CD4-positive, alpha-beta memory T cell (primary cell): ENCODE results near the gene SKAP2. TPM values are rescaled to one million over a fixed set of nuclear protein-coding genes. Genes with fewer than 3 reads are reported as not detected.

Experiments
- CTCF ChIA-PET: fragments of 350-600 bp; sonication (Branson Sonifier 250); formaldehyde crosslinking; loops from one replicate; lab custom pipeline; 2021; ENCODE audit warnings: inconsistent platforms; ENCODE audit not compliant: partially characterized antibody; lab: Charles Lee
- POLR2A ChIA-PET: fragments of 350-600 bp; sonication (Branson Sonifier 250); formaldehyde crosslinking; loops from one replicate; lab custom pipeline; 2021; ENCODE audit not compliant: partially characterized antibody; lab: Charles Lee
- DNase-seq, 5 donors: peaks; one replicate each; pipeline versions ENCODE4 v3.0.0 to v3.0.0-alpha.2; 2020 to 2022; ENCODE audit warnings: mixed read lengths in 1 of 5
- H3K27ac ChIP-seq: one replicate; pipeline ENCODE4 v1.7.0; 2013; ENCODE audit warnings: low read depth, low read length
- H3K27me3 ChIP-seq: 2 replicates; pipeline ENCODE4 v1.7.0; 2013; ENCODE audit warnings: mild to moderate bottlenecking, low read length, moderate library complexity; ENCODE audit not compliant: insufficient read depth
- H3K36me3 ChIP-seq: 2 replicates; pipeline ENCODE4 v1.7.0; 2013; ENCODE audit warnings: mild to moderate bottlenecking, low read length, moderate library complexity; ENCODE audit not compliant: insufficient read depth
- H3K4me1 ChIP-seq: 2 replicates; pipeline ENCODE4 v1.7.0; 2013; ENCODE audit warnings: mild to moderate bottlenecking, low read length, moderate library complexity; ENCODE audit not compliant: insufficient read depth
- H3K4me3 ChIP-seq, 2 donors: one replicate each; pipeline ENCODE4 v1.7.0; 2013; ENCODE audit warnings: low read length in 2 of 2, mild to moderate bottlenecking in 1 of 2
- H3K9me3 ChIP-seq, 2 donors: one replicate each; pipeline ENCODE4 v1.7.0; 2013; ENCODE audit warnings: low read length in 2 of 2, control low read depth in 1 of 2; ENCODE audit not compliant: control insufficient read depth in 1 of 2
- H3K27ac Mint-ChIP-seq, 7 donors: one replicate each; pipeline ENCODE4 v1.8.0; 2020 to 2021; ENCODE audit warnings: mixed read lengths in 7 of 7, mild to moderate bottlenecking in 6 of 7, inconsistent platforms in 3 of 7, moderate library complexity in 3 of 7
- H3K27me3 Mint-ChIP-seq, 2 donors: one replicate each; pipeline ENCODE4 v1.8.0; 2020 to 2021; ENCODE audit warnings: mixed read lengths in 2 of 2
- H3K36me3 Mint-ChIP-seq, 2 donors: one replicate each; pipeline ENCODE4 v1.8.0; 2020 to 2021; ENCODE audit warnings: mixed read lengths in 2 of 2, inconsistent platforms in 1 of 2, mild to moderate bottlenecking in 1 of 2
- H3K4me1 Mint-ChIP-seq, 4 donors: one replicate each; pipeline ENCODE4 v1.8.0; 2020 to 2021; ENCODE audit warnings: mixed read lengths in 4 of 4, mild to moderate bottlenecking in 1 of 4
- H3K4me3 Mint-ChIP-seq, 8 donors: one replicate each; pipeline ENCODE4 v1.8.0; 2020 to 2021; ENCODE audit warnings: mixed read lengths in 8 of 8, mild to moderate bottlenecking in 7 of 8, moderate library complexity in 6 of 8, inconsistent platforms in 3 of 8
- H3K9me3 Mint-ChIP-seq, 8 donors: one replicate each; pipeline ENCODE4 v1.8.0; 2020 to 2021; ENCODE audit warnings: mixed read lengths in 8 of 8, mild to moderate bottlenecking in 5 of 8, inconsistent platforms in 3 of 8, moderate library complexity in 1 of 8
- intact Hi-C: fragments of 100-400 bp; cut with micrococcal nuclease; formaldehyde crosslinking; loops from one replicate; pipeline ENCODE4 v1.15.1; 2023
- polyA plus RNA-seq, 2 donors: library from polyadenylated mRNA; unstranded; fragments of 300-500 nt; fragmentation: Illumina TruSeq; gene quantifications; one replicate each; pipeline ENCODE4 v1.2.3, GENCODE V29; 2021
- total RNA-seq, 2 experiments: library from RNA; stranded (reverse); gene quantifications; one replicate each; pipeline ENCODE4 v1.2.3, GENCODE V29; 2021

SKAP2 gene
- total and polyA plus RNA-seq, 4 experiments from 2014 or later, result 6.8 to 25.6 (median 11.3) TPM

GRCh38 chr7:26726051-26726450, 138.3 kb downstream of the SKAP2 start:
- no peak overlapping the region for H3K27ac Mint-ChIP-seq
- Histone ChIP-seq H3K9me3 (no peaks in the 10 kb centered on the region), H3K27me3 (no peaks in the 10 kb centered on the region), H3K4me1 (no peaks in the 10 kb centered on the region), H3K36me3 (no peaks in the 10 kb centered on the region), H3K4me3 (no peak overlapping the region), H3K27ac (no peak overlapping the region)
- POLR2A ChIA-PET, result no interaction called here
- intact Hi-C loops, result no loop called here
- peaks cover 0 to 8% of the 10 kb centered on the region in 2 donors for H3K36me3 Mint-ChIP-seq
- CTCF ChIA-PET, result no interaction called here
- H3K9me3 Mint-ChIP-seq, result no peaks in the 10 kb centered on the region
- no peak overlapping the region for H3K4me3 Mint-ChIP-seq
- DNase-seq, result no peak
- no peaks in the 10 kb centered on the region for H3K27me3 Mint-ChIP-seq
- no peaks in the 10 kb centered on the region for H3K4me1 Mint-ChIP-seq

DNA sequence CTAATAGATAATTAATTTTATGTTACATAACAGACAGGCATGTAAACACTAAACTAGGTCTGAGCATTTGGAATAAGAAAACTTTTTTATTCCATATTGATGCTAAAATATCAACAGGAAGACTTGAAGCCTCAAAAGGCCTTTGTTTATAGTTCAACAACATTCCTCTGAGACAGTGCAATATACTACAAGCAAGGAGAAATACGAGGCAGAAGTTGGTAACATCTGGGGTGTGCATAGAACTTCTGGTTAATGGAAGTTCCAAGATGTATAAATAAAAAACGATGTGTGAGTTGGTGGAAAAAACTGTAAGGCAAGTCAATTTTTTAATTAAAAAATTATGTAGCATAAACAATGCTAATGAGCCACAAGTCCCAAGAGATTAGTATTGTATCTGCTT, 139.6 kb downstream of the SKAP2 start:
- Mint-ChIP-seq H3K4me1 (no peaks in the 10 kb centered on the region), H3K27me3 (no peaks in the 10 kb centered on the region), H3K4me3 (no peak overlapping the region), H3K9me3 (no peaks in the 10 kb centered on the region), H3K27ac (no peak overlapping the region), H3K36me3 (peaks cover 0 to 14% of the 10 kb centered on the region in 2 donors)
- DNase-seq, result no peak
- Histone ChIP-seq H3K27ac (no peak overlapping the region), H3K4me3 (no peak overlapping the region), H3K9me3 (no peaks in the 10 kb centered on the region), H3K4me1 (no peaks in the 10 kb centered on the region), H3K27me3 (no peaks in the 10 kb centered on the region), H3K36me3 (no peaks in the 10 kb centered on the region)
- intact Hi-C loops, result no loop called here
- ChIA-PET POLR2A (no interaction called here), CTCF (no interaction called here)

DNA sequence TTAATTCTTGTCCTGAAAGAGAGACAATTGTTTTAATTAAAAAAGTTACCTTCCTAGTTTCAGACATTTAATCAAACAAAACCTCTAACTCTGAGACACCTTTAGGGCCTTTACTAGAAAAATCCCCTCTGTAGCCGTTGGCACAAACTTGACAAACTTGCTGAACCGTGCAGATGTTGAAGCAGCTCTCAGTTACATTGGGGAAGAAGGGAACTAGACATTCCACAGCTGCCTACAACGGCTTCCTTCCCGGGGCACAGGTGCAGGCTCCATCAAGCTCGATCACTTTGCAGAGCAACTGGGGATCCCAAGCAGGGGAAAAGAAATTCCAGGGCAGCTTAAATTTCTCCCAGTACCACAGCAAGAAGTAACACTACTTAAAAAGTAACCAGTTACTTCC, 141.3 kb downstream of the SKAP2 start:
- POLR2A ChIA-PET, result no interaction called here
- no peak overlapping the region for H3K4me3 Mint-ChIP-seq

GRCh38 chr7:26721450-26721849, 142.9 kb downstream of the SKAP2 start:
- no peak for DNase-seq
- Mint-ChIP-seq H3K4me3 (no peak overlapping the region), H3K27me3 (peaks cover 2 to 3% of the 10 kb centered on the region in 2 donors), H3K9me3 (no peaks in the 10 kb centered on the region), H3K27ac (no peak overlapping the region), H3K4me1 (no peaks in the 10 kb centered on the region), H3K36me3 (peaks cover 0 to 17% of the 10 kb centered on the region in 2 donors)
- no peaks in the 10 kb centered on the region for H3K36me3 ChIP-seq
- H3K27ac ChIP-seq, result no peak overlapping the region
- no peaks in the 10 kb centered on the region for H3K9me3 ChIP-seq
- ChIA-PET POLR2A (no interaction called here), CTCF (no interaction called here)
- intact Hi-C loops, result no loop called here
- no peaks in the 10 kb centered on the region for H3K4me1 ChIP-seq
- H3K4me3 ChIP-seq, result no peak overlapping the region
- H3K27me3 ChIP-seq, result no peaks in the 10 kb centered on the region

More for the DNA sequence above, 141.3 kb downstream of the SKAP2 start:
- DNase-seq, result no peak
- Mint-ChIP-seq H3K27ac (no peak overlapping the region), H3K4me1 (no peaks in the 10 kb centered on the region), H3K27me3 (peaks cover 0 to 3% of the 10 kb centered on the region in 2 donors), H3K36me3 (peaks cover 0 to 14% of the 10 kb centered on the region in 2 donors), H3K9me3 (no peaks in the 10 kb centered on the region)
- no peaks in the 10 kb centered on the region for H3K9me3 ChIP-seq
- H3K4me3 ChIP-seq, result no peak overlapping the region
- no peaks in the 10 kb centered on the region for H3K27me3 ChIP-seq
- H3K36me3 ChIP-seq, result no peaks in the 10 kb centered on the region
- intact Hi-C loops, result no loop called here
- H3K4me1 ChIP-seq, result no peaks in the 10 kb centered on the region
- no peak overlapping the region for H3K27ac ChIP-seq
- CTCF ChIA-PET, result interaction anchor here (1.3 kb wide), 1 partner anchor 41 kb away, joined by 4 read pairs; no protein-coding TSS in a partner anchor

- peaks cover 2 to 6% of the 10 kb centered on the region in 2 donors for H3K27me3 Mint-ChIP-seq
These were observed 146.3 kb downstream of the SKAP2 start for GRCh38 chr7:26718063-26718462.

DNA sequence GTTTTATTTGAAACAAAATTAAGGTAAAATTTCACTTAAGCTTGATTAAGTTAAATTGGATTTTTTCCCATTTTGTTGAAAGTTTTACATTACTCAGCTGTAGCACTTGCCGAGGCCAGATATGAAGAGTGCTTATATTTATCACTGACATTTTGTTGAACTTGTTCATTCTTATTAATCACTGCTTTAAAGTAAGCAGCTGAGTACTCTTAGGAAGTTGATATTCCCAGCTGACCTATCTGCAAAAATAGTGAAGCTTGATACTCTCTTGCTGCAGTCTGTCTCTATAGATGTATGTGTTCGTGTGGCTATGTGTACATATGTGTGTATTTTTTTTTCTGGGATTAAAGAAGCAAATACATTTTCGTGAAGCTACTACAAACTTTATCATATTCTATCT, 150.0 kb downstream of the SKAP2 start:
- Histone ChIP-seq H3K27ac (no peak overlapping the region), H3K27me3 (no peaks in the 10 kb centered on the region), H3K4me3 (no peak overlapping the region), H3K9me3 (no peaks in the 10 kb centered on the region), H3K4me1 (no peaks in the 10 kb centered on the region), H3K36me3 (no peaks in the 10 kb centered on the region)
- CTCF ChIA-PET, result no interaction called here
- Mint-ChIP-seq H3K27ac (no peak overlapping the region), H3K9me3 (no peaks in the 10 kb centered on the region), H3K4me1 (no peaks in the 10 kb centered on the region), H3K4me3 (no peak overlapping the region), H3K27me3 (peaks cover 4 to 11% of the 10 kb centered on the region in 2 donors), H3K36me3 (peaks cover 0 to 6% of the 10 kb centered on the region in 2 donors)
- intact Hi-C loops, result no loop called here
- POLR2A ChIA-PET, result no interaction called here
- DNase-seq, result no peak

More at GRCh38 chr7:26718063-26718462, 146.3 kb downstream of the SKAP2 start:
- intact Hi-C loops, result no loop called here
- H3K27me3 ChIP-seq, result no peaks in the 10 kb centered on the region
- H3K9me3 ChIP-seq, result no peaks in the 10 kb centered on the region
- ChIA-PET CTCF (no interaction called here), POLR2A (no interaction called here)
- DNase-seq, result no peak
- Mint-ChIP-seq H3K36me3 (peaks cover 0 to 17% of the 10 kb centered on the region in 2 donors), H3K4me1 (no peaks in the 10 kb centered on the region), H3K4me3 (peak overlapping the region in 1 of 8 donors; percentile 26), H3K27ac (no peak overlapping the region), H3K9me3 (no peaks in the 10 kb centered on the region)
- H3K4me3 ChIP-seq, result no peak overlapping the region
- H3K36me3 ChIP-seq, result no peaks in the 10 kb centered on the region
- H3K4me1 ChIP-seq, result no peaks in the 10 kb centered on the region
- H3K27ac ChIP-seq, result no peak overlapping the region

DNA sequence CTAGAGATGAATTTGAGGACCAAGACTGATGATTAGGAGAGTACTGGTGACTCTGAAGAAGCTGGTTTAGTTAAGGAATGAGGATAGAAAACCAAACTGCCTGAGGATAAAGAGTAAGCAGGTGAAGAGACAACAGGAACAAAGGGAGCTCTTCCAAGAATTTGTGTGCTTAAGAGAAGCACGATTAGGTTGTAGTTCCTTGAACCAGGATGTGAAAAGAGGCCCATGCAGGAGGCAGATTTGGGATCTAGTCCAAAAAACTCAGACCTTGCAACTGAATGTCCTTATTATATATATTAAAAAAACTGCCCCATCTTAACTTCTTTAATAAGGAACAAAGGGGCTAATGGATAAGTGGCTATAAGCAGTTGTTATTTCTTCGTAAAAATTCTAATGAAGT, 150.4 kb downstream of the SKAP2 start:
- ChIA-PET CTCF (no interaction called here), POLR2A (no interaction called here)
- H3K27ac Mint-ChIP-seq, result no peak overlapping the region

More for the DNA sequence above, 150.4 kb downstream of the SKAP2 start:
- H3K4me3 ChIP-seq, result no peak overlapping the region
- intact Hi-C loops, result no loop called here
- H3K27me3 ChIP-seq, result no peaks in the 10 kb centered on the region
- Mint-ChIP-seq H3K27me3 (peaks cover 4 to 10% of the 10 kb centered on the region in 2 donors), H3K36me3 (peaks cover 0 to 6% of the 10 kb centered on the region in 2 donors), H3K9me3 (no peaks in the 10 kb centered on the region), H3K4me1 (no peaks in the 10 kb centered on the region), H3K4me3 (no peak overlapping the region)
- H3K9me3 ChIP-seq, result no peaks in the 10 kb centered on the region
- H3K36me3 ChIP-seq, result no peaks in the 10 kb centered on the region
- DNase-seq, result no peak
- no peaks in the 10 kb centered on the region for H3K4me1 ChIP-seq
- H3K27ac ChIP-seq, result no peak overlapping the region
